Transverse colon (tissue), 4 donors: ENCODE data around the gene SLC13A4.

Source experiments
- EP300 ChIP-seq: sonication (generic); formaldehyde crosslinking; IDR thresholded peaks from one replicate; pipeline ENCODE4 v1.6.1; 2017; ENCODE audit warnings: antibody characterized with exemption, low read depth
- POLR2AphosphoS5 ChIP-seq, 3 donors: sonication (generic); formaldehyde crosslinking; IDR thresholded peaks; one replicate each; pipeline ENCODE4 v1.6.1; 2016; ENCODE audit warnings: antibody characterized with exemption in 3 of 3
- TF ChIP-seq, protein P1 (sequence below), 5 experiments: fragments of 200-600 bp in 3 of 5; fragments of 450-650 bp in 2 of 5; sonication (generic) in 3 of 5; IDR thresholded peaks; 1 replicate in 2 of 5; 2 replicates in 3 of 5; pipeline ENCODE4 v1.5.1; 2016 to 2017; ENCODE audit warnings: antibody characterized with exemption in 5 of 5, inconsistent platforms in 3 of 5, mild to moderate bottlenecking in 2 of 5, moderate library complexity in 1 of 5

- TF ChIP-seq POLR2AphosphoS5 (IDR thresholded peaks at IDR 0.05) = no peak
- no peak for TF ChIP-seq EP300
- TF ChIP-seq, protein P1, sequence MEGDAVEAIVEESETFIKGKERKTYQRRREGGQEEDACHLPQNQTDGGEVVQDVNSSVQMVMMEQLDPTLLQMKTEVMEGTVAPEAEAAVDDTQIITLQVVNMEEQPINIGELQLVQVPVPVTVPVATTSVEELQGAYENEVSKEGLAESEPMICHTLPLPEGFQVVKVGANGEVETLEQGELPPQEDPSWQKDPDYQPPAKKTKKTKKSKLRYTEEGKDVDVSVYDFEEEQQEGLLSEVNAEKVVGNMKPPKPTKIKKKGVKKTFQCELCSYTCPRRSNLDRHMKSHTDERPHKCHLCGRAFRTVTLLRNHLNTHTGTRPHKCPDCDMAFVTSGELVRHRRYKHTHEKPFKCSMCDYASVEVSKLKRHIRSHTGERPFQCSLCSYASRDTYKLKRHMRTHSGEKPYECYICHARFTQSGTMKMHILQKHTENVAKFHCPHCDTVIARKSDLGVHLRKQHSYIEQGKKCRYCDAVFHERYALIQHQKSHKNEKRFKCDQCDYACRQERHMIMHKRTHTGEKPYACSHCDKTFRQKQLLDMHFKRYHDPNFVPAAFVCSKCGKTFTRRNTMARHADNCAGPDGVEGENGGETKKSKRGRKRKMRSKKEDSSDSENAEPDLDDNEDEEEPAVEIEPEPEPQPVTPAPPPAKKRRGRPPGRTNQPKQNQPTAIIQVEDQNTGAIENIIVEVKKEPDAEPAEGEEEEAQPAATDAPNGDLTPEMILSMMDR (IDR thresholded peaks at IDR 0.05) = no peak
Observed at GRCh38 chr7:135714534-135715009, 13.4 kb downstream of the SLC13A4 start.
